Thyroid gland (tissue), 4 donors: ENCODE results near the gene BNIP3.

ENCODE experiments used
- CTCF ChIP-seq, 6 experiments: fragments of 200-600 bp in 3 of 6; fragments of 450-650 bp in 3 of 6; sonication (generic) in 3 of 6; IDR thresholded peaks; one replicate each; pipeline ENCODE4 v1.5.1; 2016 to 2019; ENCODE audit warnings: antibody characterized with exemption in 6 of 6, mild to moderate bottlenecking in 2 of 6, inconsistent platforms in 1 of 6, moderate library complexity in 1 of 6
- POLR2A ChIP-seq, 2 donors: fragments of 450-650 bp; IDR thresholded peaks; one replicate each; pipeline ENCODE4 v1.6.1; 2017; ENCODE audit warnings: antibody characterized with exemption in 2 of 2, mild to moderate bottlenecking in 2 of 2, moderate library complexity in 1 of 2

DNA sequence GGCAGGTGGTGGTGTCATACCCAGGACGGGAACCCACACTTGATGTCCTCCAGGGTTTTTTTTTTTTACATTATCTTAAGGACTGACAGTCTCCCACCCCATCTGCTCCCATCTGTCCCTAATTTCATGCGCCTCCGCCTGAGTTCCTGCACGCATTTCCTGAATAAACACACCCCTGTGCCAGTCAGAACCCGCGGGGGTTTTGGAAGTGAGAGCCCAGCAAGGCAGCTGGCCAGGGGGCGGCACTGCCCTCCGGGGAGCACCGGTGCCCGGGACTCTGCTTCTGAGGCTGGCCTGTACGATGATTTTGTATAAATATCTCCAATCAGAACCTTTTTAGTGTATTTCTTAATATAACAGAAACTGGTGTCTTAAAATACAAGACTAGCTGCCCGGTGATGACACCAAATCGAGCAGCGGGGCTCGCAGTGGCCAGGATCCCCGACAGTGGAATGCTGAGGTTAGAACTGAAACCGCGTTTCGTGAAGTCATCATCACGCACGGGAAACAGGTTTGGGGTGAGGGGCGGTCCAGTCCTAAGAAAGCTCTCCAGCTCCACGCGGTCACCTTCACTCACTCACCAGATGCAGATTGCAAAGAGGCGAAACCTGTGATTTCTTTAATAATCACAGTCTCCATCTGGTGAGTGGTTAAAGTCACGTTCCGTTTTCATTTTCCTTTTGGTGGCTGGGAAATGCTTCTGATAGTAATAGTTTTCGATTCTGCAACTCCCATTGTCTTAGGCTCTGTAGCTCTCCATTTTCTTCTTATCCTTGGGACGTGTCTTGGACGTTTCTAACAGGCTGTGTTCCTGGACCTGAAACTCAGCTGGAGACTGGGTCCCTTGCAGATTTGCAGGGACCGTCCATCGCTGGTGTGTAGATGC is 19.7 kb downstream of the BNIP3 start:
- TF ChIP-seq CTCF (IDR thresholded peaks at IDR 0.05), result no peak
- no peak for TF ChIP-seq POLR2A (IDR thresholded peaks at IDR 0.05)
